ENCODE measurements around the gene CNN3.

DNA sequence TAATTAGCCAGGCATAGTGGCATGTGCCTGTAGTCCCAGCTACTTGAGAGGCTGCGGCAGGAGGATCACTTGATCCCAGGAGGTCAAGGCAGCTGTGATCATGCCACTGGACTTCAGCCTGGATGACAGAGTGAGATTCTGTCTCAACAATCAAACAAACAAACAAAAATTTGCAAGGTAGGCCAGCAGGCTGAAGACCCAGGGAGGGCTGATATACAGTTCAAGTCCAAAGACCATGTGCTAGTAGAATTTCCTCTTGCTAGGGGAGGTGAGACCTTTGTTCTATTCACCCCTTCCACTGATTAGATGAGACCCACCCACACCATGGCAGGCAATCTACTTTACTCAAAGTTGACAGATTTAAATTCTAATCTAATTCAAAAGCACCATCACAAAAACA, 31.2 kb upstream of the CNN3 start:
- TF ChIP-seq POLR2A (IDR thresholded peaks at IDR 0.05; ENCODE audit: low read length): no peak
- no peak for TF ChIP-seq CTCF (IDR thresholded peaks at IDR 0.05)
- TF ChIP-seq, protein P1, sequence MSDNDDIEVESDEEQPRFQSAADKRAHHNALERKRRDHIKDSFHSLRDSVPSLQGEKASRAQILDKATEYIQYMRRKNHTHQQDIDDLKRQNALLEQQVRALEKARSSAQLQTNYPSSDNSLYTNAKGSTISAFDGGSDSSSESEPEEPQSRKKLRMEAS (IDR thresholded peaks at IDR 0.05): no peak
- TF ChIP-seq MAZ (IDR thresholded peaks at IDR 0.05; ENCODE audit: borderline replicate concordance, low read depth, low read length): no peak
- TF ChIP-seq JUNB (IDR thresholded peaks at IDR 0.05): no peak
- no peak for TF ChIP-seq FOSL2 (IDR thresholded peaks at IDR 0.05)
- no peak for TF ChIP-seq FOSL2 (CRISPR knock-in tag; IDR thresholded peaks at IDR 0.05)
- no peak for TF ChIP-seq NR3C1 (IDR thresholded peaks at IDR 0.05)
- no peak for TF ChIP-seq RFX5 (IDR thresholded peaks at IDR 0.05)
- TF ChIP-seq EP300 (IDR thresholded peaks at IDR 0.05): no peak
- no peak for TF ChIP-seq ZNF302 (CRISPR knock-in tag; IDR thresholded peaks at IDR 0.05)
- TF ChIP-seq RNF2 (IDR thresholded peaks at IDR 0.05; ENCODE audit: borderline replicate concordance, low read depth): no peak
- no peak for TF ChIP-seq CHD2 (IDR thresholded peaks at IDR 0.05; ENCODE audit: low read length, partially characterized antibody)

Measured in A549 (cell line).